Activated naive CD8-positive, alpha-beta T cell (primary cell): ENCODE results near the gene CENPO.
A peak's percentile ranks its signal among the peaks of the same experiment; 100 is the strongest.

Source experiments
- H3K27ac Mint-ChIP-seq: one replicate; pipeline ENCODE4 v1.8.0; 2021; ENCODE audit warnings: mixed read lengths
- H3K27me3 Mint-ChIP-seq: one replicate; pipeline ENCODE4 v1.8.0; 2021; ENCODE audit warnings: mixed read lengths
- H3K36me3 Mint-ChIP-seq: one replicate; pipeline ENCODE4 v1.8.0; 2021; ENCODE audit warnings: mixed read lengths
- H3K4me1 Mint-ChIP-seq: one replicate; pipeline ENCODE4 v1.8.0; 2021; ENCODE audit warnings: low read depth, mixed read lengths
- H3K4me3 Mint-ChIP-seq: one replicate; pipeline ENCODE4 v1.8.0; 2021; ENCODE audit warnings: mild to moderate bottlenecking, mixed read lengths
- H3K9me3 Mint-ChIP-seq: one replicate; pipeline ENCODE4 v1.8.0; 2021; ENCODE audit warnings: low read depth, mixed read lengths

The CENPO gene

GRCh38 chr2:24809316-24810007 lies 16.2 kb downstream of the CENPO start:
- peaks cover 2% of the 10 kb centered on the region for H3K4me1 Mint-ChIP-seq
- no peak overlapping the region for H3K27ac Mint-ChIP-seq
- peaks cover 4% of the 10 kb centered on the region for H3K9me3 Mint-ChIP-seq
- H3K36me3 Mint-ChIP-seq = peaks cover 19% of the 10 kb centered on the region
- no peaks in the 10 kb centered on the region for H3K27me3 Mint-ChIP-seq
- no peak overlapping the region for H3K4me3 Mint-ChIP-seq

GRCh38 chr2:24813691-24814137 lies 20.5 kb downstream of the CENPO start:
- no peaks in the 10 kb centered on the region for H3K27me3 Mint-ChIP-seq
- H3K36me3 Mint-ChIP-seq = peaks cover 4% of the 10 kb centered on the region
- no peaks in the 10 kb centered on the region for H3K4me1 Mint-ChIP-seq
- no peaks in the 10 kb centered on the region for H3K9me3 Mint-ChIP-seq
- no peak overlapping the region for H3K27ac Mint-ChIP-seq
- H3K4me3 Mint-ChIP-seq = no peak overlapping the region

- Mint-ChIP-seq H3K9me3 (no peaks in the 10 kb centered on the region), H3K4me3 (no peak overlapping the region), H3K36me3 (peaks cover 4% of the 10 kb centered on the region), H3K4me1 (no peaks in the 10 kb centered on the region), H3K27ac (no peak overlapping the region), H3K27me3 (no peaks in the 10 kb centered on the region)
Observed at GRCh38 chr2:24814516-24814915, 21.3 kb downstream of the CENPO start.

- H3K9me3 Mint-ChIP-seq = no peaks in the 10 kb centered on the region
- H3K4me1 Mint-ChIP-seq = no peaks in the 10 kb centered on the region
Observed at GRCh38 chr2:24815171-24815570, 21.9 kb downstream of the CENPO start.

GRCh38 chr2:24816404-24816803 lies 23.2 kb downstream of the CENPO start:
- Mint-ChIP-seq H3K27me3 (no peaks in the 10 kb centered on the region), H3K4me1 (no peaks in the 10 kb centered on the region), H3K4me3 (no peak overlapping the region), H3K27ac (no peak overlapping the region), H3K9me3 (no peaks in the 10 kb centered on the region), H3K36me3 (peaks cover 4% of the 10 kb centered on the region)

More at GRCh38 chr2:24815171-24815570, 21.9 kb downstream of the CENPO start:
- H3K27me3 Mint-ChIP-seq = no peaks in the 10 kb centered on the region
- H3K27ac Mint-ChIP-seq = no peak overlapping the region
- H3K36me3 Mint-ChIP-seq = peaks cover 4% of the 10 kb centered on the region
- no peak overlapping the region for H3K4me3 Mint-ChIP-seq

- H3K27me3 Mint-ChIP-seq = no peaks in the 10 kb centered on the region
- no peaks in the 10 kb centered on the region for H3K4me1 Mint-ChIP-seq
- no peaks in the 10 kb centered on the region for H3K9me3 Mint-ChIP-seq
- no peak overlapping the region for H3K27ac Mint-ChIP-seq
- H3K4me3 Mint-ChIP-seq = no peak overlapping the region
- peaks cover 4% of the 10 kb centered on the region for H3K36me3 Mint-ChIP-seq
Observed at GRCh38 chr2:24816884-24817283, 23.7 kb downstream of the CENPO start.

GRCh38 chr2:24818721-24819167 lies 25.5 kb downstream of the CENPO start:
- Mint-ChIP-seq H3K27me3 (no peaks in the 10 kb centered on the region), H3K27ac (no peak overlapping the region), H3K36me3 (peaks cover 8% of the 10 kb centered on the region)

GRCh38 chr2:24819442-24820174 lies 26.4 kb downstream of the CENPO start:
- Mint-ChIP-seq H3K4me1 (no peaks in the 10 kb centered on the region), H3K4me3 (no peak overlapping the region), H3K27me3 (no peaks in the 10 kb centered on the region), H3K36me3 (peaks cover 4% of the 10 kb centered on the region), H3K9me3 (no peaks in the 10 kb centered on the region), H3K27ac (no peak overlapping the region)

More at GRCh38 chr2:24818721-24819167, 25.5 kb downstream of the CENPO start:
- H3K4me1 Mint-ChIP-seq = no peaks in the 10 kb centered on the region
- no peaks in the 10 kb centered on the region for H3K9me3 Mint-ChIP-seq
- no peak overlapping the region for H3K4me3 Mint-ChIP-seq

GRCh38 chr2:24820175-24820513 lies 26.9 kb downstream of the CENPO start:
- H3K4me3 Mint-ChIP-seq = no peak overlapping the region
- H3K27me3 Mint-ChIP-seq = no peaks in the 10 kb centered on the region
- no peaks in the 10 kb centered on the region for H3K9me3 Mint-ChIP-seq
- no peaks in the 10 kb centered on the region for H3K4me1 Mint-ChIP-seq
- no peak overlapping the region for H3K27ac Mint-ChIP-seq
- peaks cover 4% of the 10 kb centered on the region for H3K36me3 Mint-ChIP-seq

GRCh38 chr2:24820598-24821432 lies 27.6 kb downstream of the CENPO start:
- Mint-ChIP-seq H3K9me3 (no peaks in the 10 kb centered on the region), H3K27me3 (no peaks in the 10 kb centered on the region), H3K4me1 (no peaks in the 10 kb centered on the region), H3K36me3 (peaks cover 4% of the 10 kb centered on the region), H3K4me3 (no peak overlapping the region), H3K27ac (no peak overlapping the region)

- no peak overlapping the region for H3K27ac Mint-ChIP-seq
- H3K36me3 Mint-ChIP-seq = peaks cover 4% of the 10 kb centered on the region
- H3K27me3 Mint-ChIP-seq = no peaks in the 10 kb centered on the region
- no peaks in the 10 kb centered on the region for H3K9me3 Mint-ChIP-seq
- H3K4me3 Mint-ChIP-seq = no peak overlapping the region
- H3K4me1 Mint-ChIP-seq = peaks cover 2% of the 10 kb centered on the region
Observed at GRCh38 chr2:24821433-24821891, 28.2 kb downstream of the CENPO start.

GRCh38 chr2:24822049-24822706 lies 29.0 kb downstream of the CENPO start:
- H3K4me1 Mint-ChIP-seq = peaks cover 3% of the 10 kb centered on the region
- H3K27ac Mint-ChIP-seq = no peak overlapping the region
- H3K27me3 Mint-ChIP-seq = no peaks in the 10 kb centered on the region
- H3K4me3 Mint-ChIP-seq = no peak overlapping the region
- H3K9me3 Mint-ChIP-seq = no peaks in the 10 kb centered on the region
- peaks cover 4% of the 10 kb centered on the region for H3K36me3 Mint-ChIP-seq

- peaks cover 4% of the 10 kb centered on the region for H3K36me3 Mint-ChIP-seq
- H3K27me3 Mint-ChIP-seq = no peaks in the 10 kb centered on the region
- H3K4me3 Mint-ChIP-seq = no peak overlapping the region
- H3K4me1 Mint-ChIP-seq = peaks cover 3% of the 10 kb centered on the region
- H3K27ac Mint-ChIP-seq = peak overlapping the region; percentile 16
- no peaks in the 10 kb centered on the region for H3K9me3 Mint-ChIP-seq
Observed at GRCh38 chr2:24824071-24824588, 30.9 kb downstream of the CENPO start.
